Nephron (organoid): Measurements from ENCODE around the gene PCDHA12.

Experiments used
- H3K27ac Mint-ChIP-seq, 3 experiments: 2 replicates each; pipeline ENCODE4 v1.8.0; 2020; ENCODE audit warnings: mixed read lengths in 3 of 3, mild to moderate bottlenecking in 2 of 3, moderate library complexity in 1 of 3
- H3K27me3 Mint-ChIP-seq: 2 replicates; pipeline ENCODE4 v1.8.0; 2021; ENCODE audit warnings: low read depth, mild to moderate bottlenecking, moderate library complexity, mixed read lengths
- H3K36me3 Mint-ChIP-seq: 2 replicates; pipeline ENCODE4 v1.8.0; 2020; ENCODE audit warnings: low read depth, mixed read lengths
- H3K4me1 Mint-ChIP-seq: 2 replicates; pipeline ENCODE4 v1.8.0; 2020; ENCODE audit warnings: mixed read lengths
- H3K4me3 Mint-ChIP-seq, 3 experiments: 2 replicates each; pipeline ENCODE4 v1.8.0; 2020; ENCODE audit warnings: mild to moderate bottlenecking in 3 of 3, mixed read lengths in 3 of 3, moderate library complexity in 2 of 3
- H3K9me3 Mint-ChIP-seq: 2 replicates; pipeline ENCODE4 v1.8.0; 2020; ENCODE audit warnings: mixed read lengths
- TF ChIP-seq, protein P1 (sequence below), 3 experiments: fragments of 200-600 bp; sonication (generic); IDR thresholded peaks; one replicate each; pipeline ENCODE4 v1.5.0; 2021; ENCODE audit warnings: antibody characterized with exemption in 3 of 3; ENCODE audit not compliant: unreplicated experiment in 3 of 3

Gene PCDHA12

DNA sequence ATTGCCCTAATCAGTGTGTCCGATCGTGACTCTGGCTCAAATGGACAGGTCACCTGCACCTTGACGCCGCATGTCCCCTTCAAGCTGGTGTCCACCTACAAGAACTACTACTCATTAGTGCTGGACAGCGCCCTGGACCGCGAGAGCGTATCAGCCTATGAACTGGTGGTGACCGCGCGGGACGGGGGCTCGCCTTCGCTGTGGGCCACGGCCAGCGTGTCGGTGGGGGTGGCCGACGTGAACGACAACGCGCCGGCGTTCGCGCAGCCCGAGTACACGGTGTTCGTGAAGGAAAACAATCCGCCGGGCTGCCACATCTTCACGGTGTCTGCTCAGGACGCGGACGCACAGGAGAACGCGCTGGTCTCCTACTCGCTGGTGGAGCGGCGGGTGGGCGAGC is 8.3 kb downstream of the PCDHA12 start:
- H3K27ac Mint-ChIP-seq: no peak overlapping the region
- H3K4me1 Mint-ChIP-seq: no peaks in the 10 kb centered on the region

DNA sequence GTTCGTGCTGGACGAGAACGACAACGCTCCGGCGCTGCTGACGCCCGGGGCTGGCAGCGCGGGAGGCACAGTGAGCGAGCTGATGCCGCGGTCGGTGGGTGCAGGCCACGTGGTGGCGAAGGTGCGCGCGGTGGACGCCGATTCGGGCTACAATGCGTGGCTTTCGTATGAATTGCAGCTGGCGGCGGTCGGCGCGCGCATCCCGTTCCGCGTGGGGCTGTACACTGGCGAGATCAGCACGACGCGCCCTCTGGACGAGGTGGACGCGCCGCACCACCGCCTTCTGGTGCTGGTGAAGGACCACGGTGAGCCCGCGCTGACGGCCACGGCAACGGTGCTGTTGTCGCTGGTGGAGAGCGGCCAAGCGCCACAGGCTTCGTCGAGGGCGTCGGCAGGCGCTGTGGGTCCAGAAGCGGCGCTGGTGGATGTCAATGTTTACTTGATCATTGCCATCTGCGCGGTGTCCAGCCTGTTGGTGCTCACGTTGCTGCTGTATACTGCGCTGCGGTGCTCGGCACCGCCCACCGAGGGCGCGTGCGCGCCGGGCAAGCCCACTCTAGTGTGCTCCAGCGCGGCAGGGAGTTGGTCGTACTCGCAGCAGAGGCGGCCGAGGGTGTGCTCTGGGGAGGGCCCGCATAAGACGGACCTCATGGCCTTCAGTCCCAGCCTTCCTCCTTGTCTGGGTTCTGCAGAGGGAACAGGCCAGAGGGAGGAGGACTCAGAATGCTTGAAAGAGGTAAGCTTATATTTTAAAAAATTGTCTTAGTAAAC is 9.0 kb downstream of the PCDHA12 start:
- peaks cover 59% of the 10 kb centered on the region for H3K9me3 Mint-ChIP-seq
- TF ChIP-seq, protein P1, sequence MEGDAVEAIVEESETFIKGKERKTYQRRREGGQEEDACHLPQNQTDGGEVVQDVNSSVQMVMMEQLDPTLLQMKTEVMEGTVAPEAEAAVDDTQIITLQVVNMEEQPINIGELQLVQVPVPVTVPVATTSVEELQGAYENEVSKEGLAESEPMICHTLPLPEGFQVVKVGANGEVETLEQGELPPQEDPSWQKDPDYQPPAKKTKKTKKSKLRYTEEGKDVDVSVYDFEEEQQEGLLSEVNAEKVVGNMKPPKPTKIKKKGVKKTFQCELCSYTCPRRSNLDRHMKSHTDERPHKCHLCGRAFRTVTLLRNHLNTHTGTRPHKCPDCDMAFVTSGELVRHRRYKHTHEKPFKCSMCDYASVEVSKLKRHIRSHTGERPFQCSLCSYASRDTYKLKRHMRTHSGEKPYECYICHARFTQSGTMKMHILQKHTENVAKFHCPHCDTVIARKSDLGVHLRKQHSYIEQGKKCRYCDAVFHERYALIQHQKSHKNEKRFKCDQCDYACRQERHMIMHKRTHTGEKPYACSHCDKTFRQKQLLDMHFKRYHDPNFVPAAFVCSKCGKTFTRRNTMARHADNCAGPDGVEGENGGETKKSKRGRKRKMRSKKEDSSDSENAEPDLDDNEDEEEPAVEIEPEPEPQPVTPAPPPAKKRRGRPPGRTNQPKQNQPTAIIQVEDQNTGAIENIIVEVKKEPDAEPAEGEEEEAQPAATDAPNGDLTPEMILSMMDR (IDR thresholded peaks at IDR 0.05; ENCODE audit: unreplicated experiment in 3 of 3): no peak
- H3K4me3 Mint-ChIP-seq: no peak overlapping the region
- no peaks in the 10 kb centered on the region for H3K27me3 Mint-ChIP-seq
- no peaks in the 10 kb centered on the region for H3K4me1 Mint-ChIP-seq
- no peak overlapping the region for H3K27ac Mint-ChIP-seq
- H3K36me3 Mint-ChIP-seq: peaks cover 77% of the 10 kb centered on the region

More for the DNA sequence above, 8.3 kb downstream of the PCDHA12 start:
- H3K4me3 Mint-ChIP-seq: no peak overlapping the region
- TF ChIP-seq, protein P1 (IDR thresholded peaks at IDR 0.05; ENCODE audit: unreplicated experiment in 3 of 3): no peak
- no peaks in the 10 kb centered on the region for H3K27me3 Mint-ChIP-seq
- H3K36me3 Mint-ChIP-seq: peaks cover 84% of the 10 kb centered on the region
- peaks cover 62% of the 10 kb centered on the region for H3K9me3 Mint-ChIP-seq

DNA sequence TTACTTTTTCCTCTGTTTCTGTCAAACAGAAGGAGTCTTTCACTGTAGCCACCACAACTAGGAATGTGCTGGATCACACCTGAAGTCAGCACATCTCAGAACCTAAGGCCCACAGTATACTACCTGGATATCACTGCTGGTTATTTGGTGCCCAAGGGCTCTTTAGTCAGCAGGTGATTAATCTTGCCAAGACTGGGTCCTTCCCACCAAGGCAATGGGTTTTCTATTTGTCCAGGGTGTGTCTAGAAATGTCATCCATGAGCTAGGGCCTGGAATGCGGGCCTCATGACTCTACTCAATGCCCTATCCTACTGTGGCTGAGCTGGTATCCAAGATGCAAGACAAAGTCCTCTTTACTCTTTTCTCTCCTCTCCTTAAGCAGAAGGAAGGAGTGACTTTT is 41.2 kb downstream of the PCDHA12 start:
- H3K27ac Mint-ChIP-seq: no peak overlapping the region
- TF ChIP-seq, protein P1 (IDR thresholded peaks at IDR 0.05; ENCODE audit: unreplicated experiment in 3 of 3): no peak
- no peaks in the 10 kb centered on the region for H3K27me3 Mint-ChIP-seq
- peaks cover 47% of the 10 kb centered on the region for H3K9me3 Mint-ChIP-seq
- H3K4me3 Mint-ChIP-seq: no peak overlapping the region
- H3K4me1 Mint-ChIP-seq: no peaks in the 10 kb centered on the region
- H3K36me3 Mint-ChIP-seq: peaks cover 50% of the 10 kb centered on the region

DNA sequence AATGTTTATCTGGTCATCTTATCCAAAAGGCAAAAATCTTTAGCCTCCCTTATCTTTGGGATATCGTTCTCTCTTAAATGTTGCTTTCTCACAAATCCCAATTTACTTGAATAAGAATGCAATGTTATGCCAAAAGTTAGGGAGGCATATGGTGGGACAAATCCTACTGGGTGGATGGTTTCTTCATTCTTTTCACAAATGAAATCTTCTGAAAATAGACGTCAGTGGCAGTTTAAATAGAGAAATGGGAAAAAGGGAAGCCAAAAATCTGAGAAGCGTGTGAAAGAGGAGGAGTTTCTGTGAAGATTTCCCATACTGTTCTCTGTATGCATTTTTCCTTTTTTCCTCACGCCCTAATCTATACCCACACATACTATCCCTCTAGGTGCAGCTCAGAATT is 48.5 kb downstream of the PCDHA12 start:
- no peaks in the 10 kb centered on the region for H3K4me1 Mint-ChIP-seq
- no peak overlapping the region for H3K4me3 Mint-ChIP-seq
- H3K9me3 Mint-ChIP-seq: no peaks in the 10 kb centered on the region
- H3K36me3 Mint-ChIP-seq: peaks cover 1% of the 10 kb centered on the region
- H3K27ac Mint-ChIP-seq: no peak overlapping the region
- TF ChIP-seq, protein P1 (IDR thresholded peaks at IDR 0.05; ENCODE audit: unreplicated experiment in 3 of 3): no peak
- H3K27me3 Mint-ChIP-seq: peaks cover 23% of the 10 kb centered on the region

DNA sequence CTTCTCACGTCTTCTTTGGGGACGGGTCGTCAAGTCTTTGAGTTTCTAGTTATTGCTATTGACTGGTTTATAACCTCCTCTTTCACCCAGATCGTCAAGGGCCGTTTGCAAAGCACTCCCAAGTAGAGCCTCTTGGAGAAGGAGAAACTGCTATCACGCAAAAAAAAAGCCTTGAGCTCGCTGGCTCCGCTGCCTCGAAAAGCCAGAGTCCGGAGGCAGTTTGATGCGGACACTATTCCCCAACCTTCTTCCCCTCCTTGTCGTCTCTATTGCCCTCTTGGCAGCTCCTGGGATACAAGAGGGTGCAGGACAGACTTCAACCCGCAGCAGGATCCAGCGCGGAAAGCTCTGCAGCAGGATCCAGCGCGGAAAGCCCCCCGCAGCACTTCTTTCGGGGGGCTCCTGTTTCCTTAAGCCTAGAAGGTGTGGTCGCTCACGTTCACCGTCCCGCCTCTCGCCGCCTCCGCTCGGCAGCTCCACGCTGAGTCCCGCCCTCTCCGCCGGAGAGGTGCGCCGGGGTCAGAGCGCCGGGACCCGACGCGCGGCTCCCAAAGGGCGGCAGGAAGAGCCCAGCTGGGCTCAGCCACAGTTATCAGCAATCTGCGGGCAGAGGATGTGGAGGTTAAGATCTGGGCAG is 50.8 kb downstream of the PCDHA12 start, which contains the start of gene PCDHAC1:
Gene PCDHAC1, plus strand, starts transcription at position 494 of the 637 bp plus-strand sequence. CDS start 594 bp downstream, outside the sequence.
- TF ChIP-seq, protein P1 (IDR thresholded peaks at IDR 0.05; ENCODE audit: unreplicated experiment in 3 of 3): no peak
- H3K27ac Mint-ChIP-seq: peak within 1 kb of the TSS in 1 of 3 experiments; percentile 62
- H3K36me3 Mint-ChIP-seq: peaks cover 6% of the 10 kb centered on the region
- H3K4me3 Mint-ChIP-seq: peak within 1 kb of the TSS; percentile 86 to 91 (median 89)
- no peaks in the 10 kb centered on the region for H3K9me3 Mint-ChIP-seq
- H3K27me3 Mint-ChIP-seq: peaks cover 23% of the 10 kb centered on the region
- no peaks in the 10 kb centered on the region for H3K4me1 Mint-ChIP-seq
